KG1 (cell line): ENCODE data around the gene GIMAP4.
"Not testable (repeated sequence)": the region's sequence is repeated elsewhere in the genome, so short reads cannot be mapped to it uniquely, and the experiment has no call there.

Experiments used
- DNase-seq: peaks from one replicate; lab custom pipeline; 2025; lab: John Stamatoyannopoulos, UW

Gene GIMAP4

DNA sequence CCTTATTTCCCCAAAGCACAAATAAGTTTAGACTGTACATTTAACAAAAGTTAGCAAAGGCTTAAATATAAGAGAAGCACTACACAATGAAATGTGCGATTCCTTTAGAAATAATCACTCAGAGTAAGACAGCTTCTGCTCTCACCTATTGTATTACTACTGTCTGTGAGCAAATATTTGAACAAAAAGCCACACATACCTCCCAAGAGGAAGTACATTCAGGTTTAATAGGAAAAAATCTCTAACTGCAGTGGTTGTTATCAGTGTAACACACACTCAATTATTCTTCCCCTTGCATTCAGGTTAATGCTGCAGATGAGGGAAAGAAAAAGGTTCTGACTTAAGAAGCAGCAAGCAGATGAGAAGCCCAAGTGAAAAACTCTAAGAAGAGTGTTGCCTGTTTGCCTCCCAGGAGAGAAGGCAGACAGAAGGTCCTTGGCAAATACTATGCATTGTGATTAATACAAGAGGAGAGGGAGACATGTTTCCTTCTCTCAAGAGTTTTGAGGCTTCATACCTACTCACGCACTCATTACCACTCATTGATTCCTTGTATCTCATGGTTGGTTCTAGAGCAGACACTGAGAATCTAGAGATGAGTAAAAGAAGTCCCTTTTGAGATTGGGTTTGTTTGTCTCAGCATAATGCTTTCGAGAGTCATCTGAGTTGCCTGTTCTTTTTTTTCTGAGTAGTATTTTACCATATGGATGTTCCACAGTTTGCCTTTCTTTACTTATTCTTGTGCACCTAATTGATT, 13.6 kb downstream of the GIMAP4 start:
- DNase-seq = no peak

DNA sequence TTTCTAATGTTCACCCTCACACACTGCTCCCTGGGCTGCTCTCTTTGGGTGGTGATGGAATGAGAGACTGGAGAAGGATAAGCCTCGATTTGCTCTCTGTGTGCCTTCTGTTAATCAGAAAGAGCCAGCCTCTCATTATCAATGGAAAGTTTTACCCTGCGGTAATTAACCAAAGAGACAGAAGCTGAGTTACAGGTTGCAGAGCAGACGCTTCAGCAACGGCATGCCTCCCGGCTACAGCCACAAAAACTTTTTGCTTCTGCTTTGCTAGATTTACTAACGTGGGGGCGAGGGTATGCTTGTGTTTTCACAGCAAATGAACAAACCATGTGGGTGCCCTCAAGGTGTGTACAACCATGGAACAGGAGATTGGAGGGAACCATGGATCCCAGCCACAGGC, 18.0 kb downstream of the GIMAP4 start:
- DNase-seq = no peak

GRCh38 chr7:150586068-150586784, 19.0 kb downstream of the GIMAP4 start:
- no peak for DNase-seq

GRCh38 chr7:150586785-150587152, 19.6 kb downstream of the GIMAP4 start:
- peak; percentile 6 for DNase-seq

- no peak for DNase-seq
Observed at GRCh38 chr7:150587551-150587950, 20.4 kb downstream of the GIMAP4 start.

- DNase-seq = no peak
Observed at GRCh38 chr7:150594805-150595204, 27.6 kb downstream of the GIMAP4 start.

- DNase-seq = no peak
Observed at GRCh38 chr7:150595361-150595760, 28.2 kb downstream of the GIMAP4 start.

GRCh38 chr7:150603600-150603999, 36.4 kb downstream of the GIMAP4 start:
- not testable (repeated sequence) for DNase-seq

GRCh38 chr7:150610233-150610632, 43.0 kb downstream of the GIMAP4 start:
- DNase-seq = no peak

DNA sequence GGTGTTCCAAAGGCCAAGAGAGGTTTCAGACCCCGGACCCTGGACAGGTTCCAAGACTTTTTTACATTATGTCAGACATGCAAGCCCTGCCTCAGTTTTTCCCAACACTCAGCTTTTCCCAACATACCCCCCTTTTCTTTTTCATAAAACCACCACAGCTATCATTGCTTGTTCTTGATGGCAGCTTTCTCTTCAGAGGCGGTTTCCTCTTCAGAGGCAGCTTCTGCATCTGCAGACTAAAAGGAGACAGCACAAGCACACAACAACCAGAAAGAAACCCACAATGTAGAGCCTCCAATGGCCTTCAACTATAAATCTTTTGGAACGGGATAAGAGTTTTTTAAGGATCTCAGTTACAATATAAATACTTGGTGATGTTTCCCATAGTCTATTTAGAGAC, 45.7 kb downstream of the GIMAP4 start:
- DNase-seq = no peak

GRCh38 chr7:150613880-150614279, 46.7 kb downstream of the GIMAP4 start:
- DNase-seq = no peak

- DNase-seq = not testable (repeated sequence)
Observed at GRCh38 chr7:150614426-150614825, 47.2 kb downstream of the GIMAP4 start.

- not testable (repeated sequence) for DNase-seq
Observed at GRCh38 chr7:150615221-150615755, 48.1 kb downstream of the GIMAP4 start.

GRCh38 chr7:150620061-150620460, 52.9 kb downstream of the GIMAP4 start:
- DNase-seq = no peak

- no peak for DNase-seq
Observed at GRCh38 chr7:150620617-150621371, 53.6 kb downstream of the GIMAP4 start.

DNA sequence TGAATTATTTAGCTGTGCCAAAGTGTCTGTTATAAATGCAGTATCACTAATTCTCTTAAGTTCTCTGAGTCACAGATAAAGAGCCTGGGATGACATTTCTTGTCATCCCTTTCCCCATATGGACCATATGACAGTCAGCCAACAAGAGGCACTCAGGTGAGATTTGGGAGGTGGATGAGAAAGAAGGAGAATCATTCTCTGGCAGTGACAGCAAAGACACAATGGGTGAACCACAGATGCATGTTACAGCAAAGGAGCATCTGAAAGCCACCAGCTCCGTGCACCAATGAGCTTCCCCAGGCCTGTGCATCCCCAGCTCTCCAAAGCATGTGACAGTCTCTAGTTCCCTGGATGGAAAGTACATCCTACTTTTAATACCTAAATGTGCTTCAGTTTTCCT, 54.2 kb downstream of the GIMAP4 start:
- no peak for DNase-seq
